Neuronal stem cell (in vitro differentiated cells): Measurements from ENCODE around the gene VEPH1.

Source experiments
- DNase-seq: peaks from one replicate; pipeline ENCODE4 v3.0.0-alpha.2; 2013; ENCODE audit warnings: low spot score
- H2AFZ ChIP-seq: one replicate; pipeline ENCODE4 v1.6.1; 2013; ENCODE audit warnings: mild to moderate bottlenecking, low read length, inconsistent platforms
- H2AK5ac ChIP-seq: 2 replicates; pipeline ENCODE4 v1.6.1; 2013; ENCODE audit warnings: low read depth, mild to moderate bottlenecking, inconsistent platforms, low read length, moderate library complexity, mixed read lengths
- H2BK120ac ChIP-seq: 2 replicates; pipeline ENCODE4 v1.6.1; 2013; ENCODE audit warnings: low read depth, mild to moderate bottlenecking, inconsistent platforms, low read length, moderate library complexity, mixed read lengths
- H2BK12ac ChIP-seq: one replicate; pipeline ENCODE4 v1.6.1; 2013; ENCODE audit warnings: low read length, inconsistent platforms
- H2BK15ac ChIP-seq: 2 replicates; pipeline ENCODE4 v1.6.1; 2013; ENCODE audit warnings: mild to moderate bottlenecking, low read length, inconsistent platforms, mixed read lengths
- H2BK5ac ChIP-seq: one replicate; pipeline ENCODE4 v1.6.1; 2013; ENCODE audit warnings: inconsistent platforms, mild to moderate bottlenecking, low read length, moderate library complexity
- H3K14ac ChIP-seq: one replicate; pipeline ENCODE4 v1.6.1; 2013; ENCODE audit warnings: low read length, inconsistent platforms
- H3K18ac ChIP-seq: 2 replicates; pipeline ENCODE4 v1.6.1; 2013; ENCODE audit warnings: low read length, inconsistent platforms
- H3K23ac ChIP-seq: 2 replicates; pipeline ENCODE4 v1.6.1; 2013; ENCODE audit warnings: low read depth, mild to moderate bottlenecking, mixed read lengths, low read length, inconsistent platforms; ENCODE audit not compliant: poor library complexity
- H3K27ac ChIP-seq: replicated peaks from 3 replicates; pipeline ENCODE4 v1.5.1; 2013; ENCODE audit warnings: low read length, inconsistent platforms
- H3K27me3 ChIP-seq, 3 experiments: 2 replicates each; pipeline ENCODE4 v1.6.1; 2013; ENCODE audit warnings: low read length in 3 of 3, mild to moderate bottlenecking in 2 of 3, inconsistent platforms in 1 of 3, low read depth in 1 of 3, mixed read lengths in 1 of 3, moderate library complexity in 1 of 3; ENCODE audit not compliant: control insufficient read depth in 3 of 3, insufficient read depth in 3 of 3
- H3K36me3 ChIP-seq, 2 donors: replicated peaks in 1 of 2; 2 replicates each; pipeline ENCODE4 v1.6.1; 2013; ENCODE audit warnings: low read length in 2 of 2; ENCODE audit not compliant: control insufficient read depth in 2 of 2, insufficient read depth in 2 of 2
- H3K4ac ChIP-seq: 2 replicates; pipeline ENCODE4 v1.6.1; 2013; ENCODE audit warnings: inconsistent platforms, mild to moderate bottlenecking, low read length, moderate library complexity
- H3K4me1 ChIP-seq, 2 donors: 1 replicate in 1 of 2; 2 replicates in 1 of 2; pipeline ENCODE4 v1.6.1; 2013; ENCODE audit warnings: low read length in 2 of 2, low read depth in 1 of 2; ENCODE audit not compliant: control insufficient read depth in 2 of 2, insufficient read depth in 1 of 2
- H3K4me2 ChIP-seq: one replicate; pipeline ENCODE4 v1.6.1; 2013; ENCODE audit warnings: mild to moderate bottlenecking, low read length, inconsistent platforms; ENCODE audit not compliant: insufficient read depth, poor library complexity, severe bottlenecking
- H3K4me3 ChIP-seq, 2 donors: 2 replicates each; pipeline ENCODE4 v1.5.1; 2013; ENCODE audit warnings: low read length in 2 of 2, mild to moderate bottlenecking in 2 of 2, inconsistent platforms in 1 of 2, moderate library complexity in 1 of 2
- H3K79me1 ChIP-seq: one replicate; pipeline ENCODE4 v1.6.1; 2013; ENCODE audit warnings: low read depth, mild to moderate bottlenecking, inconsistent platforms, low read length, moderate library complexity
- H3K9ac ChIP-seq: one replicate; pipeline ENCODE4 v1.6.1; 2013; ENCODE audit warnings: mild to moderate bottlenecking, low read depth, low read length, inconsistent platforms; ENCODE audit not compliant: poor library complexity
- H3K9me3 ChIP-seq, 2 donors: replicated peaks in 1 of 2; 2 replicates each; pipeline versions ENCODE3 to v1.6.1; 2013; ENCODE audit warnings: low read length in 2 of 2, mild to moderate bottlenecking in 2 of 2, inconsistent platforms in 1 of 2, low read depth in 1 of 2, mixed read lengths in 1 of 2, moderate library complexity in 1 of 2; ENCODE audit not compliant: control insufficient read depth in 2 of 2, insufficient read depth in 1 of 2
- H4K8ac ChIP-seq: one replicate; pipeline ENCODE4 v1.6.1; 2013; ENCODE audit warnings: low read depth, mild to moderate bottlenecking, inconsistent platforms, low read length, moderate library complexity
- H4K91ac ChIP-seq: one replicate; pipeline ENCODE4 v1.6.1; 2013; ENCODE audit warnings: low read length, low read depth, mild to moderate bottlenecking, inconsistent platforms; ENCODE audit not compliant: poor library complexity
- WGBS, 2 donors: extraction: QIAGEN DNeasy Blood & Tissue Kit; methylation state at CpG; one replicate each; pipeline ENCODE4 v1.1.7; 2013; ENCODE audit warnings: missing lambda C conversion rate in 2 of 2, mixed read lengths in 1 of 2; ENCODE audit not compliant: insufficient read length in 2 of 2, insufficient replicate concordance in 1 of 2; ENCODE audit errors: extremely low coverage in 2 of 2; 5-methylcytosine and 5-hydroxymethylcytosine counted together

VEPH1 gene

DNA sequence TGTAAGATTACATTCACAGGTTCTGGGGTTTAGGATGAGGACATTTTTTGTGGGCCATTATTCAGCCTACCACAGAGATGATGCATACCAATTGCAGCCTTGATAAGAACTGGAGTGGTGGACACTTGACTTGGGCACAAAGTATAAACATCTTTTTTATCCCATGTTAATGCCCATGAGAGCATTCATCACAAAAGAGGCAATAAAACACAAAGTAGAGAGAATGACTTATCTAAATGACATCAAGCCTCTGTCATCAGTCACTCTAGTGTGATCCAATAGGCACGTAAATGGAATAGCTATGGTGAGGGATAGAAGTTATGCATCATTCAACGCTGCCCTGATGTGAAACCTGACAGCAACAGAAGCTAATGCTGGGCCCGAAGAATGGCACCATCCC is 25.8 kb downstream of the VEPH1 start:
- no peak overlapping the region for H3K4ac ChIP-seq
- H3K9ac ChIP-seq = no peak overlapping the region
- no peak overlapping the region for H2AK5ac ChIP-seq
- H3K27me3 ChIP-seq = no peaks in the 10 kb centered on the region
- no peak overlapping the region for H3K14ac ChIP-seq
- no peaks in the 10 kb centered on the region for H3K4me1 ChIP-seq
- H3K79me1 ChIP-seq = no peaks in the 10 kb centered on the region
- H2BK15ac ChIP-seq = no peak overlapping the region
- H3K27ac ChIP-seq = no peak overlapping the region
- no peak overlapping the region for H2BK5ac ChIP-seq
- no peak overlapping the region for H2BK120ac ChIP-seq
- peaks cover 0 to 16% of the 10 kb centered on the region in 2 donors for H3K9me3 ChIP-seq
- no peak overlapping the region for H4K8ac ChIP-seq
- no peaks in the 10 kb centered on the region for H3K36me3 ChIP-seq
- no peak overlapping the region for H3K18ac ChIP-seq
- no CpG with 5 or more reads among the region's 3 CpGs for WGBS, 2 donors
- H3K4me3 ChIP-seq = no peak overlapping the region
- H3K4me2 ChIP-seq = no peak overlapping the region
- H4K91ac ChIP-seq = no peak overlapping the region
- no peak overlapping the region for H2BK12ac ChIP-seq
- no peak for DNase-seq
- H3K23ac ChIP-seq = no peak overlapping the region
- no peak overlapping the region for H2AFZ ChIP-seq

DNA sequence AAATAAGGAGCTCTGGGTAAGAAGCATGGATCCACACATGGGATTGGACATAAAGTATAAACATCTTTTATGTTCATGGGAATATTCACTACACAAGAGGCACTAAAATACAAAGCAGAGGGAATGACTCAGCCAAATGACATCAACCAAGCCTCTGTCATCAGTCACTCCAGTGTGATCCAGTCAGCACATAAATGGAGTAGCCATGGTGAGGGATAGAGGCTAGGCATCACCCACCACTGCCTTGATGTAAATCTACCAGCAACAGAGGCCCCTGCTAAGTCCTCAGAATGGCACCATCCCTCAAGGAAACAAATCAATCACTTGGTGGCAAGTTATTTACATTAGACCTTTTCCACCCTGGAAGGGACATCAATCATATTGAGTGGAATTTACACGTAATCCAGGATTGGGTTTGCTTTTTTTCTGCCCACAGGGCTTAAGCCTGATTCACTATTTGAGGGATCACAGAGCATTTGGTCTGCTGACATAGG is 27.2 kb downstream of the VEPH1 start:
- H3K27me3 ChIP-seq = no peaks in the 10 kb centered on the region
- no peaks in the 10 kb centered on the region for H3K4me1 ChIP-seq
- no peak overlapping the region for H2BK15ac ChIP-seq
- no peak overlapping the region for H3K27ac ChIP-seq
- no peak overlapping the region for H3K18ac ChIP-seq
- H2BK120ac ChIP-seq = no peak overlapping the region
- no peak overlapping the region for H3K4ac ChIP-seq
- no peak overlapping the region for H2BK5ac ChIP-seq
- H4K8ac ChIP-seq = no peak overlapping the region
- no peak overlapping the region for H3K14ac ChIP-seq
- H3K4me2 ChIP-seq = no peak overlapping the region
- DNase-seq = no peak
- H3K9ac ChIP-seq = no peak overlapping the region
- WGBS, 2 donors = no CpG with 5 or more reads among the region's 1 CpG
- H3K23ac ChIP-seq = no peak overlapping the region
- peaks cover 0 to 6% of the 10 kb centered on the region in 2 donors for H3K9me3 ChIP-seq
- no peak overlapping the region for H2AK5ac ChIP-seq
- H3K4me3 ChIP-seq = no peak overlapping the region
- no peak overlapping the region for H4K91ac ChIP-seq
- H3K36me3 ChIP-seq = no peaks in the 10 kb centered on the region
- no peak overlapping the region for H2AFZ ChIP-seq
- no peaks in the 10 kb centered on the region for H3K79me1 ChIP-seq
- H2BK12ac ChIP-seq = no peak overlapping the region

DNA sequence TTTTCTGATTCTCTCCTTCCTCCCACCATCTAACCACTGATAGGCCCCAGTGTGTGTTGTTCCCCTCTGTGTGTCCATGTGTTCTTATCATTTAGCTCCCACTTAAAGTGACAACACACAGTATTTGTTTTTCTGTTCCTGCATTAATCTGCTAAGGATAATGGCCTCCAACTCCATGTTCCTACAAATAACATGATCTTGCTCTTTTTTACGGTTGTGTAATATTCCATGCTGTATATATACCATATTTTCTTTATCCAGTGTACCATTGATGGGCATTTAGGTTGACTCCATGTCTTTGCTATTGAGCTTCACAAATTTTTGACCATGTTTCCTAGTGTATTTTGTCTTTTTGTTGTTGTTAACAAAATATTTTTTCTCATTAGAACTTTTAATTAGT is 30.6 kb downstream of the VEPH1 start:
- Histone ChIP-seq H4K8ac (no peak overlapping the region), H2AK5ac (no peak overlapping the region), H3K14ac (no peak overlapping the region), H3K4me3 (no peak overlapping the region), H3K9me3 (peaks cover 0 to 6% of the 10 kb centered on the region in 2 donors), H2BK15ac (no peak overlapping the region), H3K36me3 (peaks cover 0 to 15% of the 10 kb centered on the region in 2 donors), H3K23ac (no peak overlapping the region), H3K4me2 (no peak overlapping the region), H3K4me1 (no peaks in the 10 kb centered on the region), H4K91ac (no peak overlapping the region), H2BK5ac (no peak overlapping the region), H2BK12ac (no peak overlapping the region), H3K4ac (no peak overlapping the region), H2BK120ac (no peak overlapping the region), H3K9ac (no peak overlapping the region), H3K27ac (no peak overlapping the region), H3K79me1 (no peaks in the 10 kb centered on the region), H2AFZ (no peak overlapping the region), H3K27me3 (no peaks in the 10 kb centered on the region), H3K18ac (no peak overlapping the region)
- no CpG with 5 or more reads among the region's 1 CpG for WGBS, 2 donors
- no peak for DNase-seq

DNA sequence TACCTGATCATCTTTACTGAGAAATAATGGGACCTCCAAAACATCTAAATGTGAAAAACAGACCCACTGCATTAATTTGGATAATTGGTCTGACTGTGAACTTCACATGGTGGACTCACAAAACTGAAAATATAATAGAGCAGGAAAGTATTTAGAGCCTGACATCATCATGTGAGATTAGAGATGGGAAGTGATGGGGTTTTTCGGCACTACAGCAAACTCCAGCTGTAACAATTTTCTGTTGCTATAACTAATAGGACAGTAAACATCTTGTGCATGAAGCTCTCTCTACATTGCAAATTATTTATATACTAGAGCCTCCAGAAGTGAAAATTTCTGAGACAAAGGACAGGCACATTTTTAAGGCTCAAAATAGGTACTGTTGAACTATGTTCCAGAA is 32.2 kb downstream of the VEPH1 start:
- Histone ChIP-seq H3K9me3 (no peaks in the 10 kb centered on the region), H4K91ac (no peak overlapping the region), H3K27me3 (no peaks in the 10 kb centered on the region), H3K79me1 (no peaks in the 10 kb centered on the region), H3K4me3 (no peak overlapping the region), H4K8ac (no peak overlapping the region), H3K4me1 (no peaks in the 10 kb centered on the region), H2BK15ac (no peak overlapping the region), H3K9ac (no peak overlapping the region), H3K23ac (no peak overlapping the region), H3K18ac (no peak overlapping the region), H2BK120ac (no peak overlapping the region), H3K4me2 (no peak overlapping the region), H2BK5ac (no peak overlapping the region), H3K27ac (no peak overlapping the region), H3K4ac (no peak overlapping the region), H3K36me3 (peaks cover 0 to 15% of the 10 kb centered on the region in 2 donors), H2AK5ac (no peak overlapping the region), H2BK12ac (no peak overlapping the region), H2AFZ (no peak overlapping the region), H3K14ac (no peak overlapping the region)
- WGBS, 2 donors = no CpG with 5 or more reads among the region's 1 CpG
- DNase-seq = no peak
